ENCODE measurements around the gene PPP1R18. TPM values are rescaled to one million over a fixed set of nuclear protein-coding genes. Genes with fewer than 3 reads are reported as not detected.
"Not testable (repeated sequence)": the region's sequence is repeated elsewhere in the genome, so short reads cannot be mapped to it uniquely, and the experiment has no call there.

Gene PPP1R18
- total RNA-seq, 2 donors from 2014 or later, result 70.0 to 111 TPM

- intact Hi-C loops (cut with DNase I), result loop anchor here in 1 of 2 donors (2.0 kb wide), 1 partner anchor 43 kb away; no protein-coding TSS in a partner anchor
- DNase-seq (ENCODE audit: low spot score), result no peak
Observed at GRCh38 chr6:30679765-30680535, 6.5 kb downstream of the PPP1R18 start.

GRCh38 chr6:30678964-30679726 lies 7.3 kb downstream of the PPP1R18 start:
- intact Hi-C loops (cut with DNase I), result loop anchor here in 1 of 2 donors (2.0 kb wide), 1 partner anchor 44 kb away; no protein-coding TSS in a partner anchor
- peak; percentile 96 for DNase-seq (ENCODE audit: low spot score)

- peak; percentile 61 for DNase-seq (ENCODE audit: low spot score)
- intact Hi-C loops (cut with DNase I), result no loop called here
Observed at GRCh38 chr6:30676660-30677285, 9.7 kb downstream of the PPP1R18 start.

GRCh38 chr6:30672445-30673253 lies 13.8 kb downstream of the PPP1R18 start, which contains the start of gene DHX16:
TSS of gene DHX16 (minus strand) at chr6:30673006. CDS start at chr6:30672841, 165 bp downstream.
- intact Hi-C loops (cut with DNase I), result no loop called here
- DNase-seq (ENCODE audit: low spot score), result peak; percentile 99

GRCh38 chr6:30670760-30671527 lies 15.5 kb downstream of the PPP1R18 start:
- intact Hi-C loops (cut with DNase I), result no loop called here
- no peak for DNase-seq (ENCODE audit: low spot score)

GRCh38 chr6:30666300-30666699 lies 20.1 kb downstream of the PPP1R18 start:
- not testable (repeated sequence) for DNase-seq (ENCODE audit: low spot score)
- intact Hi-C loops (cut with DNase I), result loop anchor here in 1 of 2 donors (10.0 kb wide), 1 partner anchor 429 kb away; no protein-coding TSS in a partner anchor

- DNase-seq (ENCODE audit: low spot score), result no peak
- intact Hi-C loops (cut with DNase I), result loop anchor here in 1 of 2 donors (10.0 kb wide), 1 partner anchor 430 kb away; no protein-coding TSS in a partner anchor
Observed at GRCh38 chr6:30664994-30665767, 21.3 kb downstream of the PPP1R18 start.

GRCh38 chr6:30657922-30658321 lies 28.5 kb downstream of the PPP1R18 start:
- intact Hi-C loops (cut with DNase I); DNase-seq (ENCODE audit: low spot score): not testable (repeated sequence)

GRCh38 chr6:30657454-30657853 lies 29.0 kb downstream of the PPP1R18 start:
- no peak for DNase-seq (ENCODE audit: low spot score)
- intact Hi-C loops (cut with DNase I), result no loop called here

GRCh38 chr6:30656513-30656912 lies 29.9 kb downstream of the PPP1R18 start:
- intact Hi-C loops (cut with DNase I), result no loop called here
- DNase-seq (ENCODE audit: low spot score), result no peak

- DNase-seq (ENCODE audit: low spot score), result no peak
- intact Hi-C loops (cut with DNase I), result no loop called here
Observed at GRCh38 chr6:30655743-30656094, 30.7 kb downstream of the PPP1R18 start.

- intact Hi-C loops (cut with DNase I), result no loop called here
- DNase-seq (ENCODE audit: low spot score), result no peak
Observed at GRCh38 chr6:30654798-30655742, 31.4 kb downstream of the PPP1R18 start.

GRCh38 chr6:30651143-30651542 lies 35.3 kb downstream of the PPP1R18 start:
- DNase-seq (ENCODE audit: low spot score), result no peak
- intact Hi-C loops (cut with DNase I), result no loop called here

- intact Hi-C loops (cut with DNase I), result no loop called here
- DNase-seq (ENCODE audit: low spot score), result peak; percentile 92
Observed at GRCh38 chr6:30647242-30648116, 39.0 kb downstream of the PPP1R18 start.

GRCh38 chr6:30646450-30647241 lies 39.8 kb downstream of the PPP1R18 start, which contains the start of gene C6orf136:
TSS of gene C6orf136 (plus strand) at chr6:30647133. CDS start at chr6:30647232, 99 bp downstream.
- intact Hi-C loops (cut with DNase I), result no loop called here

More at GRCh38 chr6:30646450-30647241, 39.8 kb downstream of the PPP1R18 start, which contains the start of gene C6orf136:
- peak; percentile 98 for DNase-seq (ENCODE audit: low spot score)

Measured in posterior vena cava (tissue), 2 donors.